ENCODE results near the gene STRIP2.
A peak's percentile ranks its signal among the peaks of the same experiment; 100 is the strongest.

STRIP2 gene, protein sequence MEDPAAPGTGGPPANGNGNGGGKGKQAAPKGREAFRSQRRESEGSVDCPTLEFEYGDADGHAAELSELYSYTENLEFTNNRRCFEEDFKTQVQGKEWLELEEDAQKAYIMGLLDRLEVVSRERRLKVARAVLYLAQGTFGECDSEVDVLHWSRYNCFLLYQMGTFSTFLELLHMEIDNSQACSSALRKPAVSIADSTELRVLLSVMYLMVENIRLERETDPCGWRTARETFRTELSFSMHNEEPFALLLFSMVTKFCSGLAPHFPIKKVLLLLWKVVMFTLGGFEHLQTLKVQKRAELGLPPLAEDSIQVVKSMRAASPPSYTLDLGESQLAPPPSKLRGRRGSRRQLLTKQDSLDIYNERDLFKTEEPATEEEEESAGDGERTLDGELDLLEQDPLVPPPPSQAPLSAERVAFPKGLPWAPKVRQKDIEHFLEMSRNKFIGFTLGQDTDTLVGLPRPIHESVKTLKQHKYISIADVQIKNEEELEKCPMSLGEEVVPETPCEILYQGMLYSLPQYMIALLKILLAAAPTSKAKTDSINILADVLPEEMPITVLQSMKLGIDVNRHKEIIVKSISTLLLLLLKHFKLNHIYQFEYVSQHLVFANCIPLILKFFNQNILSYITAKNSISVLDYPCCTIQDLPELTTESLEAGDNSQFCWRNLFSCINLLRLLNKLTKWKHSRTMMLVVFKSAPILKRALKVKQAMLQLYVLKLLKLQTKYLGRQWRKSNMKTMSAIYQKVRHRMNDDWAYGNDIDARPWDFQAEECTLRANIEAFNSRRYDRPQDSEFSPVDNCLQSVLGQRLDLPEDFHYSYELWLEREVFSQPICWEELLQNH

DNA sequence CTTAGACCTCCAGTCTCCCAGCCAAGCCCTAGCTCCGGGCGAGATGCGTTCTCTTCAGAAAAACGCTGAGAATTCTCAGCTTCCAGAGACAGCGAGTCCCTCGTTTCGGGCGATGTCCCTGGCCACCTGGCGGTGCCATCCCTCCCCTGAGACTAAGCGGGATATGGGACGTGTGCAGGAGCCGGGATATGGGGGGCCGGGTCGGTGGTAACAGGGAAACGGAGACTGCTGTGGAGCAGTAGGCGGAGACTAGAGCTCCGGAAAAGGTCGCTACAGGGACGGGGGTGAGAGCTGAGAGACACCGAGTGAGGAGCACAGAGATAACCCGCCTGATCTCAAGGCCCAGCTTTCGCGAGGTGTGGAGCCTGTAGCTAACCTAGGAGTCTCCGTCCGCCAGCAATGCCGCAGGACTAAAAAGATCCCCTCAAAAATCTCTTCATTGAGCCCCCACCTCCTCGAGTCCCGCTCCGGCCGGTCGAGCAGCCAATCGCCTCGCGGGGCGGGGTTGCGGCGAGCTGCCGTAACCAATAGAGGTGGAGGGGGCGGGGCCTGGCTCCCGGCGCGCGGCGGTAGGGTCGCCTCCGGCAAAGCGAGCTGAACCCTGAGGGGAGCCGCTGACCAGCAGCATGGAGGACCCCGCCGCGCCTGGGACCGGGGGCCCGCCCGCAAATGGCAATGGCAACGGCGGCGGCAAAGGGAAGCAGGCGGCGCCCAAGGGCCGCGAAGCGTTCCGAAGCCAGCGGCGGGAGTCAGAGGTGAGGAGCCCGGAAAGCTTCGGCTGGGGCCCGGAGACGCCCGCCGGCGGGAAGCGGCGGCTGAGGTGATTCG lies at the start of gene STRIP2:
TSS of gene STRIP2 (plus strand) at position 586 of the 828 bp plus-strand sequence. CDS start at position 627, 41 bp downstream.
- intact Hi-C loops (cut with DNase I): no loop called here

DNA sequence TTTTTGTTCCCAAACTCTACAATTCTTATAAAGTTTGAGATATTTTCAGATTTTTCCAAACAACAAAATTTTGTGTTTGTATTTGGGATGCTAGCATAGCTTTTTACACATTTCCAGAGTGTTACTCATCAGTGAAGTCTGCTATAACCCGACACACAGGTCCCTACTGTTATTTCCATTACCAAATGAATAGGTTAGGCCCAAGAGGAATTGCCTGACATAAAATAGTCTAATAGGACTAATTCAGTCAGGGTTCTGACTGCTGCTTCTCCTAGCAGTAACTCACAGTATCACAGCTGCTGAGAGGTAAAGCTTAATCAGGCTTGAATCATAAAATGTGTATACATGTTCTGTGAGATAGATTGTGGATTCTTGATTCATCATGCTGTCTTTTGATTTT lies 49.1 kb upstream of the STRIP2 start:
- no peak for DNase-seq
- intact Hi-C loops (cut with DNase I): no loop called here

More for the DNA sequence above, at the start of gene STRIP2:
- peak; percentile 87 to 99 (median 97) for DNase-seq

DNA sequence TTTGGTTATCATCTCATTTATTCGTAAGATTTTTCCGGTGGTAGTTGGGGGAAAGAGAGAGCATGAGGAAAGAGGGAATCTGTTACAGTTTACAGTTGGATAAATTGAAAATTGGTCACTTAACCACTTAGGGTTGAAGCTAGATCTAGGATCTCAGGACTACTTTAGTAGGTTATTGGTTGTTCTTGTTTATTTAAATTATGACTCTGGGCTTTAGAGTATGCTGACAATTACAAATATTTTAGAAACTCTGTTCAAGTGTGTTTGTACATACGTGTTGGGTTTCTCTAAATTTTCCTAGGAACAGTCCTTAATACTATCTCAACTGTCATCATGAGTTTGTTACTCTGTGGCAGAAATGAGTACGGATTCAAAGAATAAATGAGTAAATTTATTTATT lies 48.6 kb upstream of the STRIP2 start:
- intact Hi-C loops (cut with DNase I): no loop called here
- no peak for DNase-seq

DNA sequence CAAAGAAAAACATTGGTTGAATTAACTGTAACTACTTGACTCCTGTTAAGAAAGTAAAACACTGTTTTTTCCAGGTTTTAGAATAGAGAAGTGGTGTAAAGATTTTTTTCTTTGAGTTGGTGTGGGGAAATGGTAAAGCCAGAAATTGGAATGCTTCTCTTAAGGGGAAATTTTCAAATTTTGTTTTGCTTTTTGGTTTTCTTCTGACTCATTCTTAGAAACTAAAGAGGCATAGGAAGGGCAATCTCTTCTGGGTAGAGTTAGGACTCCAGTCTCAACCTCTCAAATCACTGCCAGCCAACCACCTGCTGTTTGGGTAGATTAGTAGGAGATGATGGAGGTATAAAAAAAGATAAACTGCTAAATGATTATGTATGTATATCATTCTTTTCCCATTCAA lies 47.7 kb upstream of the STRIP2 start:
- intact Hi-C loops (cut with DNase I): no loop called here

DNA sequence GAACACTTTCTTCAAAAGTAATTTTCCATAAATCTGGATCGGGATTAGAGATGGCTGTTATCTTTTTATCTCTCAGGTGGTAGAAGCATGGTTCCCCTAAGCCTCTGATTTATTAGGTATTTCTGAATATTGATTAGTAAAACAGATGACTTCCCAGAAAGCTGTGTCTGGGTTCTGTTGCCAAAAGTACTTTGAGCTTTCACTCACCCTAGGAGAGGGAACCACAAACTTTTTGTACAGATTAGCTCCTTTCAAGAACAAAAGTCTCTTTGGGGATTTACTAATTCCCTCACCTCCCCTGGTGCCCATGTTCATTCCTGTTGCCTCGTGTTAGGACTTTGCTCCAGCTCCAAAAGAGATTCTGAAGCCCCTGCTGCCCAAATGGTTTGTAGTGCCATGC lies 46.7 kb upstream of the STRIP2 start:
- intact Hi-C loops (cut with DNase I): no loop called here

More for the DNA sequence above, 47.7 kb upstream of the STRIP2 start:
- no peak for DNase-seq

DNA sequence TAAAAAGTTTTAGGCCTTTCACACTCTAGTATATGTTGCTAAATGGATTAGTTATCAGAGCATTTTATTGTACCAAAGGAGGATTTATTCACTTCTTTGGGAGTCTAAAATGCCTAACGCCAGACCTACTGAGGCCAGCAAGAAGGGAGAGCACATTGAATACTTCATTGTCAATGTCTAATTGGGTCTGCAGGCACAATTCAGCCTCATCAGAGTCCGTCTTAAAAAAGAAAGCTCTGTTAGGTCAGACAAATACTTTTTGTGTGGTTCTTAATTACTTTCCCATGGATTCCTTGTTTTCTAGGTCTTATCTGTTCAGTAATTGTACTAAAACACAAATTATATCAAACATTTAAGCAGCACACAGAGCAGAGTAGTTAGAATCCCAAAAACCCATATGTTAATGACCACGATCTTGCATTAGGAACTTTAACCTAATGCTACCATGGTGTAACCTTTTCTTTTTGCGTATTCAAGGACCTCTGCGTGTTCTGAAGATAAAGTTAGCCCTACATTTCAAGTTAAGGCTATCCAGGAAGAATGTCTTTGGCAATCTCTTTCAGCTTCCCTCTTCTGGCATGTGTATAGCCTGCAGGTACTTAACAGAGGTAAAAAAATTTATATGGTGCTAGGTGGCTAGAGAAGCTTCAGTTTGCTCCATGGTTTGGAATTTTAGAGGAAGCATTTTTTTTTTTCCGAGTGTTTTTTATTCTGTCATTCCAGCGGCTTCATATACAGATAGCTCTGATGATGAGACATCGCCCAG lies 45.7 kb upstream of the STRIP2 start:
- intact Hi-C loops (cut with DNase I): no loop called here
- DNase-seq: no peak

More for the DNA sequence above, 46.7 kb upstream of the STRIP2 start:
- DNase-seq: no peak

DNA sequence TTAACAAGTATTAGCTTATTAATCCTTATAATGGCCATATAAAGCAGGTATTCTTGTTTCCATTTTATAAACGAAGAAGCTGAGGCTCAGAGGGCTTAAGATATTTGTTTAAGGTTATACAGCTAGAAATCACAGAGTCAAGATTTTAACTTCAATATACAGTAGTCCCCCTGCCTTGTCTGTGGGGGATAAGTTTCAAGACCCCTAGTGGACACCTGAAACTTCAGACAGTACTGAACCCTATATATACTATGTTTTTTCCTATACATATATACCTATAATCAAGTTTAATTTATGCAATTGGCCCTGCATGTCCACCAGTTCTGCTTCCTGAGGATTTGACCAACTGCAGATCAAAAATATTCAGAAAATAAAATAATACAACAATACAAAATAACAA lies 44.4 kb upstream of the STRIP2 start:
- DNase-seq: no peak
- intact Hi-C loops (cut with DNase I): no loop called here

DNA sequence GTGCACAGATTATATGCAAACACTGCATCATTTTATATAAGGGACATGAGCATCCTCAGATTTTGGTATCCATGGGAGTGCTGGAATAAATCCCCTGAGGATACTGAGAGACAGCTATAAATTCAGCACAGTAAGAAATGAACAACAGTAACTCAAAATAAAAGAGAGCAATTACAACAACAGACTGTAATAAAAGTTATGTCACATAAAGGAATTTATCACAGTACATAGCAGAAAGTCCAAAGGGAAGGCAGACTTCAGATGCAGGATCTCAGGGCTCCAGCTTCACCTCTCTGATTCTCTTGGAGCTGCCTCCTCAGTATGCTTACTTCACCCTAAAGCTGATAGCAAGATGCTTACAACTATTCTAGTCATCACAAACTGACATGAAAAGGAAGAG lies 43.9 kb upstream of the STRIP2 start:
- intact Hi-C loops (cut with DNase I): no loop called here
- no peak for DNase-seq

DNA sequence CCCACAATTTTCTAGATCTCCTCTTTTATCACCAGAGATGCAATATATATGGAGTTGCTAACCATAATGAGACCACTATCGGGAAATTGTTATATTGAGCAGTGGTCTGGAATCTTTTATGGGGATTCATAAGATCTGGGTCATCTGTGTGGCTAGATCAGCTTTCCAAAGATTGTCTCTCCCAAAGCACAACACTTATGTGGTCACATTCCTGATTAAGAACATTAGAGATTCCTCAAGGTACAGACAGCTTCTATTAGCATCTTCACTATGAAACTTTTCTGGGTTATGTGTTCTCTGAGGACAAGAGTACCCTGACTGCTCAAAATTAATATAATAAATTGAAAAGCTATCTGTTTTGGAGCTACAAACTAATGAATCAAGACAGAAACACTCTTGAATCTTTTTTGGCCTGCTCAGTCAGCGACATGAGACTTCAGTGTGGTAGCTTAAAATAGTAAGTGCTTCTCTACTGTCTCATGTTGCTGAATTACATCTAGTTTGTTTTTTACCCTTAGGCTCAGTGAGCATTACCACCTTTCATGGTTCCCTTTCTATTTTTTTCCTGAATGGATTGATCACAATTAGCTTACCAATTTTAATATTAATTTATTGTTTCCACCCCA lies 42.6 kb upstream of the STRIP2 start:
- DNase-seq: no peak
- intact Hi-C loops (cut with DNase I): no loop called here

DNA sequence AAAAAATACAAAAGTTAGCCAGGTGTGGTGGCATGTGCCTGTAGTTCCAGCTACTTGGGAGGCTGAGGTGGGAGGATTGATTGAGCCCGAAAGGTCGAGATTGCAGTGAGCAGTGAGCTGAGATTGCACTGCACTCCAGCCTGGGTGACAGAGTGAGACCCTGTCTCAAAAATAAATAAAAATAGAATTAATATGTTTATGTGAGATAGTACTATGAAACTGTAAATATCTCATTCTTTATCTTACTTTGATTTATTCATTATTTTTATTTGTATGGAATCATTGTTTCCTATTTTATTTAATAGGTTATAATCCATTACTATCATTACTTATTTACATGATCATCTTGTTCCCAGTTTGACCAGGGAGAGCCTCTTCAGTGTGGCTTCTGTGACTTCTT lies 41.0 kb upstream of the STRIP2 start:
- intact Hi-C loops (cut with DNase I): no loop called here
- no peak for DNase-seq

DNA sequence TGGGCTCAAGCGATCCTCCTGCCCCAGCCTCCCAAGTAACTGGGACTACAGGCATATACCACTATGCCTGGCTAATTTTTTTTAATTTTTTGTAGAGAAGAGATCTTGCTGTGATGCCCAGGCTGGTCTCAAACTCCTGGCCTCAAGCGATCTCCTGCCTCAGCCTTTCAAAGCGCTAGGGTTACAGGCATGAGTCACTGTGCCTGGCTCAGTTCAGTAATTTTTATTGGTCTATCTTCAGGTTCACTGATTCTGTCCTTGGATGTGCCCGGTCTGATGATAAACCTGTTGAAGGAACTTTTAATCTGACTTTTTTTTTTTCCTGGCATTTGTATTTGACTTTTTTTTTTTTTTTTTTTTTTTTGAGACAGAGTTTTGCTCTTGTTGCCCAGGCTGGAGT lies 40.1 kb upstream of the STRIP2 start:
- intact Hi-C loops (cut with DNase I): no loop called here
- no peak for DNase-seq

DNA sequence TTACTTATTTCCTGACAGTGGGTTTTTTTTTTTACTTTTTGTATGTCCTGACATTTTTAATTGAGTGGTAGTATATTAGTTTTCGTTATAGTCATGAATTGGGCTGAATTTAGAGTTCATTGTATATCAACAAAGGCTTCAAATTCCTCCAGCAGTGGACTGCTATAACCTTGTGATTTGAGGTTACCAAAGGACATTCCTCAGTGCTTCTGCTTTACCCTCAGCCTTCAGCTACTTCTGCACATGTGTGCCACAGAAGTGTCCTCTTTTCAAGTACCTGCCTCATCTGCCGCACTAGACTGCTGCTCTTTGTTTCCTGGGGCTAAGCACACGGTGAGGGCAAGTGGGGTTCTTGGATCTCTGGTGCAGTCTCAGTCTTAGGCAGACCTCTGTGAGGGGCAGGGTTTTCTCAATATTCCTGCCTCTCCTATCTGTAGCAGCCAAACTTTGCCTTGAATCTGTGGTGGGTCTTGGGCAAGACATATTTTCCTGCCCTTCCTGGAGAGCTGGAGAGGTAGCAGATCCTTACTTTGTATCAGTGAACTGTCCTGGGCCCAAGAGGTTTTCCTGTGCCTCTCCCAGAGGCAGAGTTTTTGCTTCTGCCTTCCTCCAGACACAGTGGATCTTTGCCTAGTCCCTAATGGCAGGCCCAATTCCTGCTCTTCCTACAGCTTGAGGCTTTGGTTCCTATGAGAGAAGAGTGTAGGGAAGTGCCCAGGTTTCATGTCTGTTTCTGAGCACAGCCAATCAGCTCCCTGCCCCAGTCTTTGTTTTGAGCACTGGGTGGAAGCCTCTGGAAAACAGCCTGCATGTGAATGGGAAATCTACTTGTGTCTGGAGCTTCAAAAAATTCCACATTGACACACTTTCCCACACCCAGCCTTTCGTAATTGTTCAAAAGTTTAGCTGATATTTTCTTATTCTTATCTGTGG lies 39.0 kb upstream of the STRIP2 start:
- DNase-seq: no peak
- intact Hi-C loops (cut with DNase I): no loop called here

DNA sequence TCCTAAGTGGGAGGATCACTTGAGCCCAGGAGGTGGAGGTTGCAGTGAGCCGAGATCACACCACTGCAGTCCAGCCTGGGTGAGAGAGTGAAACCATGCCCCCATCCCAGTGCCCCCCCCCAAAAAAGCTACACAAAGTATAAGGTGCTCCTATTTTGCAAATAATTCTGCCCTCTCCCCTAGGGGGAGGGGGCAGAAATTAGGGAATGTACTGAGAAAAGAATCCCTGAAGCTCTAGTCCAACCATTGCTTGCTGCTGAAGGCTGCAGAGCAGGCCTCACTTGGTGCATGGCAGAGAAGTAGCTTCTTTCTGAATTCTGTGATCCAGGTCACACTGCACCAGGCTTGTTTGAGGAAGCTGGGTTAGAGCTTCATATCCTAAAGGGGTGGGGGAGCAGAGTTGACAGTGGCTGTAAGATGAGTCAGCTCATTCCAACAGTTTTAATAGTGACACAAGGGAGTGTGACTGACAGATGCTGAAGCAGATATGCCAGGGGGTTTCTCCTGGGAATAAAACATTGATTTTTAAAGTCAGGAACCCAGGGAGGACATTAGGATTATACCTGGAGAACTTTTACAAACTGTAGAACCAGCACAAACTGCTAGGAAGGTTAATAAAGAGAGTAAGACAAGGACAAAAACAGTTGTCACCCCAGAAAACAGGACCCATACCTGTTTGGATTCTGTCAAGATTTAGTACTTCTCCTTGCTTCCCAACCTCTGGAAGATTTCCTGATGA lies 32.8 kb upstream of the STRIP2 start:
- intact Hi-C loops (cut with DNase I): no loop called here
- peak in 10 of 42 donors; percentile 6 to 55 (median 18) for DNase-seq

DNA sequence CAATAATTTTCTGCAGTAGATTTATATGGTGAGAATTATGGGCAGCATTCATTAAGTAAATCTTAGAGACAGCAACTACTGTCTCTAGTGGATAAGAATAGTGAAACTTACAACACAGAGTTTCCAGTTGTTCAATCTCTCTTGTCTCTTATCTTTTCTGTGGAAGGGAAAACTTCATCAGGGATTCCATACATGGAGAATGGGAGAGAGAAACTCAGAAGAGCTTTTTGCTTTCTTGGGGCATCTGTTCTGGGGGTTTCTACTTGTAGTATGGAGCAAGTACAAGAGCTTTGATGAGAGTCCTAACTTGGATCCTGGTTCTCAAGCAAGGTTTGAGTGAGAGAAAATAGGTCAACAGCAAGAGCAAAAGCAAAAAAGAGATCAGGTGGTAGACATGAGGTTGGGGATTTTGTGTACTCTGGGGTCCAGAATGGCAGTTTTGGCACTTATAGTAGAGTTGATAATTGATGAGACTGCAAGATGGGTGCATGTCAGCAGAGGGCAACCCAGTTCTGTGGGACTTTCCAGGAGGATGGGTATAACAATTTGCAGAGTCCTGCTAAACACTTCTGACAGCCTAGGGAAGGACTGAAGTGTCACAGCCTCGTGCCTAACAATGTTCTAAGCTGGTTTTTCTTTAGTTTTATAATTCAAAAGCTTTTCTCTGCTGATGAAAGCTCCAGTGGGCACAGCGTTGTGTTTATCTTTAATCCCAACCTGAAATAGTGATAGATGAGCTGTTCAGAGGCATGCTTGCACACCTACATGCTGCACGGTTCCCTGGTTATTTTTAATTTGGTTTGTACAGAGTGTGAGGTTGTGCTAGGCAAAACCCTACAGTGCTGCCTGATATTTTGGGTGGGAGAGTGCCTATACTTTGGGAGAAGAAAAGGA lies 32.0 kb upstream of the STRIP2 start:
- intact Hi-C loops (cut with DNase I): no loop called here
- DNase-seq: peak in 30 of 42 donors; percentile 4 to 75 (median 42)

DNA sequence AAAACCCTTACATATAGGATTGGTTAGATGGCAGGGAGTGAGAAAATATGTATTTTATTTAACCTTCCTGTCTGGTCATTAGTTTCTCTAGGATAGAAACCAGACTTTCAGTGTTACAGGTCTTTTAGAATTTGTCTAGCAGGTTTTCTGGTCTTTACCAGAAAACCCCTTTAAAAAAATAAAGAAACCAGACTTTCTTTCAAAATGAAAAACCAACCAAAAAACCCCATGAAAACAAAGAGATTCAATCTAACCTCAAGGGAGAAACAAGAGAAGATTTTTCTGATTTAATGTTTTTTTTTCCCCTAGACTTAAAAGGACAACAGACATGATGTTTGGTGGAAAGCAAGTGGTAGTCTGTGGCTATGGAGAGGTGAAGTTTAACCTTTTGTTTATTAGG lies 28.7 kb upstream of the STRIP2 start:
- intact Hi-C loops (cut with DNase I): no loop called here
- no peak for DNase-seq
